DOHH2 (cell line): ENCODE data around the gene MAP1LC3B2.

Source experiments
- H3F3A ChIP-seq: fragments of 200-600 bp; sonication (generic), shearing (Covaris generic); 2 replicates; pipeline ENCODE4 v1.6.0; 2016; ENCODE audit warnings: antibody characterized with exemption, mild to moderate bottlenecking; ENCODE audit not compliant: control insufficient read depth, insufficient read depth
- H3K27ac ChIP-seq: fragments of 200-600 bp; sonication (generic); 2 replicates; pipeline ENCODE4 v1.5.1; 2014; ENCODE audit warnings: low read depth, mild to moderate bottlenecking, low read length, moderate library complexity
- H3K27me3 ChIP-seq: fragments of 200-600 bp; sonication (generic); 2 replicates; pipeline ENCODE4 v1.6.1; 2014; ENCODE audit warnings: mild to moderate bottlenecking, low read length, mixed read lengths; ENCODE audit not compliant: control insufficient read depth
- H3K36me3 ChIP-seq: fragments of 200-600 bp; sonication (generic); 2 replicates; pipeline ENCODE4 v1.6.1; 2014; ENCODE audit warnings: mild to moderate bottlenecking, low read length, moderate library complexity, mixed read lengths; ENCODE audit not compliant: control insufficient read depth
- H3K4me1 ChIP-seq: fragments of 200-600 bp; sonication (generic); 2 replicates; pipeline ENCODE4 v1.6.1; 2014; ENCODE audit warnings: mild to moderate bottlenecking, low read length, mixed read lengths; ENCODE audit not compliant: control insufficient read depth
- H3K4me2 ChIP-seq: fragments of 200-600 bp; sonication (generic); 2 replicates; pipeline ENCODE4 v1.6.0; 2014; ENCODE audit warnings: mild to moderate bottlenecking, low read length, moderate library complexity
- H3K4me3 ChIP-seq: fragments of 200-600 bp; sonication (generic); 2 replicates; pipeline ENCODE4 v1.5.1; 2014; ENCODE audit warnings: mild to moderate bottlenecking, low read length, mixed read lengths
- H3K79me2 ChIP-seq: fragments of 200-600 bp; sonication (generic); 2 replicates; pipeline ENCODE4 v1.6.1; 2014; ENCODE audit warnings: mild to moderate bottlenecking, low read length, mixed read lengths; ENCODE audit not compliant: control insufficient read depth
- H3K9me2 ChIP-seq: fragments of 200-600 bp; sonication (generic); replicated peaks from 2 replicates; pipeline ENCODE4 v1.6.1; 2014; ENCODE audit warnings: mild to moderate bottlenecking, low read length, mixed read lengths; ENCODE audit not compliant: control insufficient read depth
- H3K9me3 ChIP-seq: fragments of 200-600 bp; sonication (generic); 2 replicates; pipeline ENCODE4 v1.6.1; 2014; ENCODE audit warnings: antibody characterized with exemption, low read length, mixed read lengths; ENCODE audit not compliant: control insufficient read depth, insufficient read depth
- H4K20me1 ChIP-seq: fragments of 200-600 bp; sonication (generic); 2 replicates; pipeline ENCODE4 v1.6.0; 2014; ENCODE audit warnings: low read depth, mild to moderate bottlenecking, antibody characterized with exemption, low read length, moderate library complexity; ENCODE audit not compliant: control insufficient read depth, insufficient read depth
- CTCF ChIP-seq: fragments of 200-600 bp; sonication (generic); IDR thresholded peaks from one replicate; pipeline ENCODE4 v1.5.1; 2014; ENCODE audit warnings: antibody characterized with exemption, mild to moderate bottlenecking, low read depth, low read length; ENCODE audit not compliant: poor library complexity, severe bottlenecking
- EZH2phosphoT487 ChIP-seq: fragments of 200-600 bp; sonication (generic); IDR thresholded peaks from 2 replicates; pipeline ENCODE4 v1.6.1; 2017; ENCODE audit warnings: borderline replicate concordance, mild to moderate bottlenecking, antibody characterized with exemption, low read length, moderate library complexity, mixed read lengths

Gene MAP1LC3B2

DNA sequence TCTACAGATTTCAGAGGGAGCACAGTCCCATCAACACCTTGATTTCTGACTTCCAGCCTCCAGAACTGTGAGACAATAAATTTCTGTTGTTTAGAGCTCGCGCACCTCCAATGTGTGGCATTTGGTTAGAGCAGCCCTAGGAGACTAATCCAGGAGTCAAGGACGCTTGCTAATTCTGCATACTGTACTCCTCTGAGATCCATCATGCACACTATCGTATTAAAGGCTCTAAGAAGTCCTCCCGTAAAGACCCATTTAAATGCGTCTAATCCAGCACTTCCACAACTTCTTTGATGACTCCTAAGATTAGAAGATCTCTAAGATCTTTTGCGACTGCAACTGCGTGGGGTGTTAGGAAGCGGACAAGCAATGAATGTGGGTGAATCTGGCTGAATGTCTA, 30.4 kb downstream of the MAP1LC3B2 start:
- no peak overlapping the region for H3K4me3 ChIP-seq
- H3K9me2 ChIP-seq: no peaks in the 10 kb centered on the region
- H3K79me2 ChIP-seq: no peaks in the 10 kb centered on the region
- H3K9me3 ChIP-seq: no peaks in the 10 kb centered on the region
- TF ChIP-seq EZH2phosphoT487 (no peak), CTCF (no peak)
- H3K27ac ChIP-seq: no peak overlapping the region
- no peaks in the 10 kb centered on the region for H3K36me3 ChIP-seq
- no peaks in the 10 kb centered on the region for H4K20me1 ChIP-seq
- H3F3A ChIP-seq: no peaks in the 10 kb centered on the region
- H3K4me2 ChIP-seq: no peak overlapping the region
- no peaks in the 10 kb centered on the region for H3K4me1 ChIP-seq
- no peaks in the 10 kb centered on the region for H3K27me3 ChIP-seq

GRCh38 chr12:116590561-116590960, 31.4 kb downstream of the MAP1LC3B2 start:
- no peaks in the 10 kb centered on the region for H3K9me3 ChIP-seq
- H3K9me2 ChIP-seq: no peaks in the 10 kb centered on the region
- no peak for TF ChIP-seq EZH2phosphoT487
- no peak for TF ChIP-seq CTCF
- no peaks in the 10 kb centered on the region for H3K27me3 ChIP-seq
- no peaks in the 10 kb centered on the region for H3K79me2 ChIP-seq
- no peaks in the 10 kb centered on the region for H3K4me1 ChIP-seq
- no peaks in the 10 kb centered on the region for H3F3A ChIP-seq
- no peaks in the 10 kb centered on the region for H4K20me1 ChIP-seq
- H3K27ac ChIP-seq: no peak overlapping the region
- no peak overlapping the region for H3K4me3 ChIP-seq
- no peak overlapping the region for H3K4me2 ChIP-seq
- no peaks in the 10 kb centered on the region for H3K36me3 ChIP-seq

DNA sequence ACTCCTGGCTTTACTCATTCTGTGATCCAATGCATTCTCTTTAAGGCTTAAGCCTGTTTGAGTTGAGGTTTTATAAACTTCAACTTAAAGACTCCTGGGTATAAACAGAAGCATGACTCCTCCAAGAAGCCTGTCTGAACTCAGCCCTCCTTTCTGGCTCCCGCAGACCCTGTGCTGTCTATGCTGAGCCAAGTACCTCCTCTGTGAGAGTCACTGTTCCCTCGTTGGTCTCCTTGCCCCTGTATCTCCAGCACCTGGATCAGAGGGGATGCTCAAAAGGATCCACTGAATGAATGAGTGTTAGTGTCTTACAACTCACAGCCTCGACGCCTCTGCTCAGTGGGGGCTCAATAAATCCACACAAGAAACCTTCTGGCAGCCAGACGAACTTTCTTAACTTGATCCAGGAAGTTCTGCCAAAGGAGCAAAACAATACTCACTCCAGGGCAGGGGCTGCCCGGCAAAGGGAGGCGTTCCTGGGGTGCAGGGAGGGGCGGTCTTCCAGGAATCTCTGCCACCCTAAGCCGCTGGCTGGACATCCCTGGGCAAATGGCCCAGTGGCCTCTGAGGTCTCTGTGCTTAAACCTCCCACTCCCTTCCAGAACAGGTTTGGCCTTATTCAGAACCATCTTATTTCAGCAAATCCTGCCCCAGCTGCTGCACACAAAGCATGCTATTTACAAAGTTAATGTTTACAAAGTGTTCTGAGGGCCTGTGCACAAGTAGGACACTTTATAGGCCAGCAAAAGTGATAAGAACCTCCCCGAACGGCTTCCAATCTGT, 32.9 kb downstream of the MAP1LC3B2 start:
- TF ChIP-seq CTCF (no peak), EZH2phosphoT487 (no peak)
- Histone ChIP-seq H3K4me3 (no peak overlapping the region), H3K36me3 (no peaks in the 10 kb centered on the region), H3K27ac (no peak overlapping the region), H3F3A (no peaks in the 10 kb centered on the region), H3K4me2 (no peak overlapping the region), H3K9me3 (no peaks in the 10 kb centered on the region), H3K4me1 (no peaks in the 10 kb centered on the region), H3K9me2 (no peaks in the 10 kb centered on the region), H3K79me2 (no peaks in the 10 kb centered on the region), H3K27me3 (no peaks in the 10 kb centered on the region), H4K20me1 (no peaks in the 10 kb centered on the region)
